Frontal cortex (tissue), 4 donors: ENCODE measurements around the gene MAP4K2. TPM values are rescaled to one million over a fixed set of nuclear protein-coding genes. Genes with fewer than 3 reads are reported as not detected.
A peak's percentile ranks its signal among the peaks of the same experiment; 100 is the strongest.

Source experiments
- DNase-seq, 2 donors: peaks; one replicate each; pipeline ENCODE4 v3.0.0; 2012; ENCODE audit warnings: low spot score in 2 of 2
- FAIRE-seq: peaks from 2 replicates; lab custom pipeline; 2012; peaks lifted over from hg19 to GRCh38; lab: Jason Lieb, UNC
- total RNA-seq: library from RNA; depleted of rRNA; stranded (reverse); fragments of >200 nt; gene quantifications from one replicate; pipeline ENCODE4 v1.2.3, GENCODE V29; 2014
- donor health status: control.
- donor health status: control.
- donor health status: control.

Gene MAP4K2
- total RNA-seq, 1 donor from 2014 or later, result 7.3 TPM

DNA sequence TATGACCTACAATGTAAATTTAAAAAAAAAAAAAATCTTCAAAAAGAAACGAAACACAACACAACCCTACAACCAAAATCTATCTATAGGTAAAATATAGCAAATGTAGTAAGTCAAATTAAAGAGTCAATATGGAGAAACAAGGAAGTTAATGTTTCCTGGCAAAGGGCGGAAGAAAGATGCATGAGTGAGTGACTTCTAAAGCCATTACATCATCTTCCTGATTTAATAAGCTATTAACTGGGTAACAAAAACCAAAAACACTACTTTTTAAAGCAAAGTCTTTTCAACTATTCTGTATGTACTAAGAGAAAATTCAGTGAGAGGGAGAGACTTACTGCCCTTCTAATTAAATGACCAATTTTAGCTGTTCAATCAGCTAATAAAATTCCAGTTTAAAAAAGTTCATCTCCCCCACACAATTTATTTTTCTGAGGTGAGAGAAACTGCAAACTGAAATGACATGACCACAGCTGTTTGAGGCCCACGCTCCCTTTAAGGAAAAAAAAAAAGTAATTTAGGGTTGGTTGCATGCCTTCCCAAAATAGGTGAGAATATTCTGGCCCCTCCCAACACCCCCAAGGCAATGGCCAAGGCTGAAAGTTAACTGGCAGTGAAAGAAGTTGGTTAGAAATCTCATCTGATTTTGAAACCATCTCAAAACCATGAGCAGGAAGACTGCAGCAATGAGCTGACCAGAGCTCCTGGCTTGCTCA lies 30.6 kb downstream of the MAP4K2 start:
- DNase-seq (no peak), FAIRE-seq (no peak)

DNA sequence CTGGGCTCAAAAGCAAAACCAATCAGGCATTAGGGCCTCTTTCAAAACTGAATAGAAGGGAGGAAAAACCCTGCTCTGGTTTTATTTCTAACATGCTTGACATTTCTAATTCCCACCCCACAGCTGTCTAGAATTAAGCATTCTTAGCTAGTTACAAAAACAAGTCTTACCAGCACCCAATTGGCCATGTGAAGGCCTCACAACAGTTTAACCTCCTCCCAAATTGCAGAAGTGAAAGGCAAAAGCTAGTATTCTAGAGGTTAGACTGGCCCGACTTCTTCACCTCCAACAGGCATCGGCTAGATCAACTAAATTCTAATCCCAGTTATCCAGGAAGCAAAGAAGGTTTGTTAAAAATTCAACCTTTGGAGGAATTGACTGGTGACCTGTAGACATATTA lies 31.2 kb downstream of the MAP4K2 start:
- DNase-seq (no peak), FAIRE-seq (no peak)

DNA sequence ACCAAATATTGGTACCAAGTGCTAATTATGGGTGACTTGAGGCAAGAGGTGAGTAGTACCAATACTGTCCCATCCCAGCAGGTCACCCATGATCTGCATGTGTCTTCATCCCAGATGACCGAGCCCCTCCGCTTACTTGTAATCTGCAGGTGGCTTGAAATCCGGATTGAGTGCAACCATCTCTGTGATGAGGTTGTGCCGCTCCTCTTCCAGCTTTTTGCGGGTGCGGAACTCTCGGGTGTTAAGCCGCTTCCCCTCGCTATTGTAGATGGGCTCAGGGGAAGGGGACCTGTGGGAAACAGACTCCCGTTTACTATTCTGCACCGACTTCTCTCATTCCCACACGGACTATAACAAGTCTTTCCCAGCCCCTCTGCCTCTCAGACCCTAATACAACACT lies 32.9 kb downstream of the MAP4K2 start:
- FAIRE-seq, result no peak
- DNase-seq, result no peak

DNA sequence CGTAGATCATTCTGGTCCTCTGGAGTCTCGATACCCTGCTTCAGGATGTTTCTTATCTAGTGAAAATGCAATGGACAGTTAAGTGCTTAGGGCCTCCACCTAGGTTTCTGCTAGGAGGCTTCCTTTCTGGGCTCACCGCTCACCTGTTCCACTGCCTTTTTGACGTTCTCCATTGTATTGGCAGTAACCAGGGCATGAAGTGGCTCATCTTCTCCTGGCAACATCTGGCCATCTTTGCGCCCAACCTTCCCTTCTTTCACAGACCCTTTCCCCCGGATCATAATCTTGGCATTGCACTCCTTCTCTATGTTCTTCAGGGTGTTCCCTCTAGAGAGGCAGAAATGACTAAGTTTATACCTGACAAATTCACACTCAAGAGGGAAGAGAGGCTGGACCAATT lies 33.7 kb downstream of the MAP4K2 start:
- FAIRE-seq, result no peak
- no peak for DNase-seq

DNA sequence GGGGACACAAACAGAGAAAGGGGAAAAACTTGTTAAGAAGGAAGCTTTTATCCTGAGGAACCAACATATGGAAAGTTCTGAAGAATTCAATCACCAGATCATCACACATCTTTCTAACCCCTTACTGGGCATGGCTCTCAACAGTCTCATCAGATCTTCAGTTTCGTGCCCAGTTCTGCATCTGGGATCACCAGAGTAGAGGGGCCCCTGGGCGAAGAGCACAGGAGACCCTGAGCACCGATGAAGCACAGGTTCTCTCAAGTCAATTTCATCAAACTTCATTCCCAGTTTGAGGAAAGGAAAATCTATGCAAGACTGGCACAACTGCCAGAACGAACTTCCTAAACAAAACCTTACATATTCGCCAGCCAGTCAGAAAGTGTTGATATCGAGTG lies 34.7 kb downstream of the MAP4K2 start:
- no peak for FAIRE-seq
- no peak for DNase-seq

DNA sequence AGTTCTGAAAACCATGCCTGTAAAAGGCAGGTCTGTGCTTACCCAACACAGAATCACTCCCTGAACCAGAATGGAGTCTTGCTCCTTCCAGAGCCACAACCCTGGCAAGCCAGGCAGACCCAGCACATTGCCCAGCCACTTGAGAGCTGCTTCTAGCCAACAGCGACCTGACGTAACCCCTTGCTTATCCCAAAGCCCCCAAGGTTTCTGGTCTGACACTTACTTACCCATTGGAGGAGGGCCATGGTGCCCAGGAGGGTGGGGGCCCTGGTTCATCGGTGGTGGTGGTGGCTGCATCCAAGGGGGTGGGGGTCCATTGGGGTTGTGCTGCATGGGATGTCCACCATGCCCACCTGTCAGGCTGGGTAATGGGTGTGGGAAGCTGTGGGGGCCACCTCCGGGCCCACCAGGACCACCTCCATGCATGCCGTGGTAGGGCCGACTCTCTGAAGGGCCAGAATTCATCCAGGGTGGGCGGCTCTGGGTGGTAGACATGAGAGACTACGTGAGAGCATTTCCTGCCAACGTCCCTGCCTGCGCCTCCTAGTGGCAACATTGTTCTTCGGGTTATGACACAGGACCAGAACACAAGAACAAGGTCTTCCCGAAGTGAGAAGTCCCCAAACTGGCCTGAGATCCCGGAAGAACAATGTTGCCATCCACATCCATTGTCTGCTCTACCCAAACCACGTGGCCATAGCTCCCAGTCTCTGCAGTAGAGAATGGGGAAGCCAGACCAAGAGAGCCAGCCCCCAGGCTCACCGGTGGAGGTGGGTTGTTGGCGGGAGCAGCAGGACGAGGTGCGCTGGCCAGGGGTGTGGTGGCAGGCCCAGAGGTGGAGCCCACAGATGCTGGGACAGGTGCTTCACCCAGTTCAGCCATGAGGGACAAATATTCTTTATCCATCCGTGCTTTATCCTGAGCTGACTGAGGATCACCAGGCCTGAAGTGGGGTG lies 35.4 kb downstream of the MAP4K2 start:
- DNase-seq, result no peak
- no peak for FAIRE-seq

DNA sequence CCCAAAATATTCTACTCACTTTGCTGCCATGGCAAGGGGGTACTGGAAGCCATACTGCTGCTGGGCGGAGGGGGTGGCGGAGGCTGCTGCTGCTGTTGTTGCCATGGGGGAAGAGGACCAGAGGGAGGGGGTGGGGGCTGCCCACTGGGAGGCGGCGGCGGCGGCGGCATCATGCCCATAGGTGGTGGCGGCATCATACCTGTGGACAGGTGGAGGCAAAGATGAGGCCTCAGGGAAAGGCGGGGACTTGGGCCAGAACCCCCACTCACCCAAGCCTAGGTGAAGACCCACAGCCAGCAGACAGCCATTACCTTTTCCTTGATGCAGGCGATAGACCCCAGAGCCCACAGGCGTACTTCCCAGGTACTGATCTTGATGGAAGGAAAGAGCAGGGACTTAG lies 36.1 kb downstream of the MAP4K2 start:
- no peak for FAIRE-seq
- no peak for DNase-seq

DNA sequence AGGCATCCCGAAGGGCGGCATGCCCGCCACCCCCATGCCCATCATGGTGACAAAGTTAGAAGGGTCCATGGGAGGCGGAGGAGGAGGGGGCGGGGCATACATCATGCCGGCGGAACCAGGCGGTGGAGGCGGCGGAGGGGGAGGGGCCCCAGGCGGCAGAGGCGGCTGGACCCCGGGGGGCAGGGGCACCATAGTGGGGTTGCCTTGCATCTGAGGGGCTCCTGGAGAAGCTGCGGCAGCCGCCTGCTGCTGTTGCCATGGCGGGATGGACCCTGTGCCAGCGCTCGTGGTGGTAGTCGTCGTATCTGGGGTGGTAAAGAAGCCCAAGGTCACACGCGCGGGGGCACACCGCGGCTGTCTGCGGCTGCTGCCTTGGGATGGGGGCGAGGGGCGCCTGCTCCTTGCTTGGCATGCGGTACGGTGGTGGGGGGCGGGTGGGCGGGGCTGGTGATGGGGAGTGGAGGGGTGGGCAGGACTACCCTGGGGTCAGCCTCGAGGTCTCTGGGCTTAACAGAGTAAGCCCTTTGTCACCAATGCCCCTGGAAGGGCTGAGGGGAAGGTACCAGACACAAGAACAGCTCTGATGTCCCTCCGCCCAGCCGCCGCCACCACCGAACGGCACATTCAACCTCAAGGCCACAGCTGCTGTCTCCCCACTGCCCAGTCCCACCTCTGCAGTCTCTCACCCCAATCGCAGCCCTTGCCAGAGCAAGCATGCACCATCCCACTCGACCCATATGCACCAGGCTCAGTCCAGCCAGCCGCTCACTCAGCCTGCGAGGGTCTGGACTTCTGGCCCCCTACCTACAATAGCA lies 37.0 kb downstream of the MAP4K2 start:
- no peak for FAIRE-seq
- DNase-seq, result no peak

DNA sequence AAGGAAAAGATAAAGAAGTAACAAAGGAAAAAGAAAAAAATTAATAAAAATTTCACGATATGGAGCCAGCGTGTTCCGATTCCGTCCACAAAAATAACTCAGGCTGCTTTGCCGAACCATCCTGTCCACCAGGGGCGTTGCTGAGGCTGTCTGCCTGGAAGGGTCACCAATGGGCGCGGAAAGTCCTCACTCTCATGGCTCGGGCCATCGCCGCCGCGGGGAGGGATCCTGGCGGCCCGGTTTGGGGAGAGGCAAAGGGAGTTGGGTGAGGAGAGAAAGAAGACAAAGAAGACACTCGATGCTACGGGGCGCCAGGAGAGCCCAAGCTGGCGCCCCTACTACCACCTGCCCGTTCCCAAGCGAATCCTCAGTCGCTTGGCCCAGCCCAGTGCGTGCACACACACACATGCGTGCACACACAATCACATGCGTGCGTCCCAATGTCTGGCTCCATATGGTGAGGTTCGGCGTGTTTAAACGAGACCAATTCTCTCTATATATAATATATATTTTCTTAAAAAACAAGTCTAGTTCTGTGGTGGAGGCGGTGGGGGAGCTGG lies 37.6 kb downstream of the MAP4K2 start:
- DNase-seq, result no peak
- FAIRE-seq, result no peak

DNA sequence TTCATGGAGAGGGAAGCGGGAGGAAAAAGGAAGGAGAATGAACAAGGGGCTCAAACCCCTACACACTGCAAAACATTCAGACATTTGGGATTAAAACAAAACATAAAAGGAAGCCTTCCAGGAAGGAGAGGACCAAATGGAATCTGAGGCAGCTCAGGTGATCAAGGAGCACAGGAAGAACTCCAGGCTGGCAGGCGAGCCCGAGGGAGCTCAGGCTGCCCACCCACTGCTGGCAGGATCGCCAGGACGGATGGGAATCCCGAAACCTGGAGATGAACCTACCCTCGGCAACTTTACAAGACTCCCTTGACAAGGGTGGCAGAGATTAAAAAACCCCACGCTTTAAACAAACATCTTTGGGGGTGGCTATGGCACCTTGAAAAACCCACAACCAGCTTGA lies 38.3 kb downstream of the MAP4K2 start:
- DNase-seq, result no peak
- FAIRE-seq, result no peak

DNA sequence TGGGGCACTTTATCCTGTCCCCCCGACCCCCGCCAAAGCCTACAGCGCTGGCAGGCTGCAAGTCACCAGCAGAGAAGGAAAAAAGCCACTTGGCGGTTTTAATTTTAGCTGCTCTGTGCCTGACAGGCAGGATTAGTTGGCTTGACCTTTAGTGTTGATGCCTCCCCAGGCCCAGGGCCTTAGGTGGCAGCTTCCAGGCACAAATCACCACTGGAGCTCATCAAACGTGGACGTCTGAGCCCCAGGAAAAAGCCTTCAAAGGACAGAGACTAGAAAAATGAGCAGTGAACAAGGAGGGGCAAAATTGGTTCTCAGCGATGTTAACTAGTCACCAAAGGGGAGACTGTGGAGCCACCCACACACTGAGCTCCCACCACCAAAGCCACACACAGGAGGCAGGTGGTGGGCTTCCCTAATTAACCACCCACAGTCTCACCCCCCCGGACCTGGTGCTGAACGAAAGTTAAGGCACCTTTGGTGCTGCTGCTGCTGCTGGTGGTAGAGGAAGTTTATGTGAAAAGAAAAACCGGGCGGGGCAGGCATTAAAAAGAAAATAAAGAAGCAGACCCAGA lies 38.9 kb downstream of the MAP4K2 start:
- DNase-seq (no peak), FAIRE-seq (no peak)

DNA sequence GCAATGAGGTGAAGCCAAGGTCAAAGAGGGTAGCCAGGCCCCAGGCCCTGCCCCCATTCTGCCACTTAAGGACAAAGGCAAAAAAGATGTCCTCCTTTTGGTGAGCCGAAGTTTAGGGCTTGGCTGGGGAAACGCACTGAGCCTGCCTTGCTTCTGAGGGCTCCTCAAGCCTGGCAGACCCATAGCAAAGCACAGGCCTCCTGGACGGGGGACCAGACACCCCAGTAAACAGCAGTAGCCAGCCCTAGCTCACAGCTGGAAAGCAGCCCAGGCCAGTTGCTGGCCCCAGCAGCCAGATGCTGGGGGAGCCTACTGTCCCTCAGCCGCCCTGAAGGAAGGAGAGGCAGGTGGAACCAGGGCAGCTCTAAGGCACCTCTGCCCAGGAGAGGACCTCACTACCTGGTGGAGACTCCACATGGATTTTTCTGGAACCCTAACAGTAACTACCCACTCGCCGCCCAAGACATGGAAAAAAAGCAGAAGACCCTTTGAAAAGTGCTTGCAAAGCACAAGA lies 39.4 kb downstream of the MAP4K2 start:
- FAIRE-seq (no peak), DNase-seq (no peak)

DNA sequence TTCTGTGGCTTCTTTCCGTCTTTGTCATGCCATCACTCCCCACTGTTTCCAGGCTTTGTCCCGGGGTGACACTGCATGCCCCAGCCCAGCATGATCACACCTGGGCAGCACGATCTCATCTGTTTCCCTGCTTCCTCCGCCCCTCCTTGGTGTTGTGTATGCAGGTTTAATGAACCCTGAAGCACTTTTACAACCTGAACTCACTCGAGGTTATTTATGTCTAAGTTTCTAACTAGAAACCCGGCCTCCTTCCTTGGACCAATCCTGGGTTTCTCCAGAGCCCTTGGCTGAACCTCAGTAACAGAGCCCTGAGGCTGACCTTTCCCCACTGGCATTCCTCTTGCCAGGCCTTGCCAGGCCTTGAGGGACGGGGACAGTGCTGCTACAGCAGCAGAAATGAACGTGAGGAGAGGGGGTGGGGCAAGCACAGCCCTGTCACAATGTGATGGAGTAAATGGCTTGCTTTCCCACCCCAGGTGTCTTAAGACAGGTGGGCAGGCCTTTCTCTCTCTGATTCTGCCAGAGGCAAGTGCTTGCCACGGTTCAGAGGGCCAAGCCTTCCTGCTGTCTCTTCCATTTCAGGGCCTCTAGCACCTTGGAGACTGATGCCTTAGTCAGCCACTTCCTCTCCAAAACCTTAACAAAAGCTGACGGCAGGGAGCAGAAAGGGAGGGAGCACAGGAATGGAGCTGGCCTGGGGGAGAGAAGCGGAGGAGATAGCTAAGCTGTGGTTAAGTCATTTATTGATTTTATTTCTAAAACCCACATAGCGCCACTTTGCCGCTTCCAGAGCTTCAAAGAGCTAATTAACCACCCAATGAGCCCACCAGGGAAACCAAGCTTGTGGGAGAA lies 40.1 kb downstream of the MAP4K2 start:
- DNase-seq (no peak), FAIRE-seq (no peak)

DNA sequence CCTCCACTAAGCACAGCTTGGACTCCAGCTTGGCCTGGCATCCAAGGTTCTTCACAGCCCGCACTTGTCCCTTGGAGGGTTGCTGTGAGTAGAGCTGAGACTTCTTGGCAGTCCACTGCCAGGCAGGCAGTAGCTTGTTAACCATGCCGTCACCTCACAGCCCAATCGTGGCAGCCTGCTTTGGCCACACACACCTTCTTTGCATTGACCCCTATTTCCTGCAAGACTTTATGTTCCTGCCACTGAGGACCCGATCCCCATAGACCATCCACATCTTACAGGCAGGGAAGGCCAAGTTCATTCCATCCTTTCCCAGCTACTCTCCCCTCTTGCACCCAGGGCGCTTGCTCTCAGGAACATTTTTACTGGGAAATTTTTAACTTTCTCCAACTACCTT lies 40.7 kb downstream of the MAP4K2 start:
- DNase-seq (no peak), FAIRE-seq (no peak)

DNA sequence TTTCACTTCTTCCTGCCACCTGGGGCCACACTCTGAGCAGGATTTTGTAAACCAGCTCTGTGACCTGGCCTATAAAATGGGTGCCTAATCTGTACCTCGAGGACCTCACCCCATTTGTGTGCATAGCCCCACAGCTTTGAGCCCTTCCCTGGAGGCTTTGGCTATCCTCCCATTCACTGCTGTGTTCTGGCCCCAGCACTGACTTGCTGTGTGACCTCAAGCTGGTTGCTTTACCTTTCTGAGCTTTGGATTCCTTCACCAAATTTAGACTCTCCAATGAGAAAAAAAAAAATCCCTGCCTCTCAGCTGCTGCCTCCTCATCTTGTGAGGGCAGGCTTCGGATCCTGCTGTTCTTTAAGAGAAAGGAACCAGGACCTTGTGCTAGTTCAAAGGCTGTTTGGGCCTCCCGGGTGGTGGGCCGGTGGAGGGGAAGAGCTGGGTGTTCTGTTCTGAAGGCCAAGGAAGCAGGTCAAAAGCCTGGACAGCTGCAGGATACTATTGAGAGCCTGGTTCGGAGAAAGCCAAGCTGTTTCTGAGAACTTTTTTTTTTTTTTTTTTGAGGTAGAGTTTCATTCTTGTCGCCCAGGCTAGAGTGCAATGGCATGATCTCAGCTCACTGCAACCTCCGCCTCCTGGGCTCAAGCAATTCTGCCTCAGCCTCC lies 42.1 kb downstream of the MAP4K2 start:
- no peak for DNase-seq

DNA sequence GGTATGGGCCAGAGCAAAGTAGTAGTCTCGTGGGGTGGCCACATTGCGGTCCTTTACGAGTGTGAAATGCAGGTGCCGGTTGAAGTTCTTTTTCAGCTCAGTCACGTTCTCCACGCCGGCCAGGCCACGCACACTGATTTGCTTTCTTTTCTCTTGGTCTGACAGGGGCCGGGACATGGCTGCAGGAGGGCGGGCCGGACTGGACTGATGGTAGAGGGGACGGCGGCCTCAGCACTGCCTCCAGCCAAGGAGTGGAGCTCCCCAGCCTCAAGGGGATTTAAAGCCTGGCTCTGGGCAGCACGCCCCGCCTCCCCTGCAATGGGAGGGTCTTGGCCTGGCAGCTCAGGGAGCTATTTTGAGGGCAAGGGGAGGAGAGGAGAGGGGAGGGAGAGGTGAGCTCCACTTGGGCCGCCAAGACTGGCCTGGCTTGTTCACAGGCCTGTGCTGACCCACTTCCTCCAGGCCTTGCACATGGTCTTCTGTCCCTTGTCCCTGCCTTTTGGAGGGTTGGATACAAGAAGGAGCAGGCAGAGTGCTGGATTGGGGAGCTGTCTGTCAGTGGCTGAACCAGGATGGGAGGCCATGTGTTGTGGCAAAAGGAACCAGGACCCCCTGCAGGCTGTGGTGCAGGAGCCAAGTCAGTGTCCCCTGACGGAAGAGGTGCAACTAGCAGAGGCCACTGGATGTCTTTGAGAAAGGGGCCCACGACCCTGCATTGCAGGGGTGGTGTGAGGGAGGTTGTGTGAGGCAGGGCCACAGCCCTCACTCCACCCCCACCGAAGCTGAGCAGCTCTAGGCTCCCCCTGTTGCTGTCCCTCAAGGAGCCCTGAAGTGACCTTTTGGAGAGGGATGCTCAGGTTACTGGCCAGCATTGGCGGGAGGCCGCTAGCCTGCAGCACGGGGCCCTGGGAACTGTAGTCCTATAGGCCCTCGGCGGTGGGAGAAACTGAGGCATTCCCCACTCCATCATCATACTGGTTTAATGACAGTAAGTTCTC lies 43.0 kb downstream of the MAP4K2 start, which contains the start of gene PYGM:
PYGM (minus strand) TSS at position 253 of the 998 bp plus-strand sequence; CDS start at position 177, 76 bp downstream.
- FAIRE-seq (no peak), DNase-seq (peak; percentile 60 to 72)

More for the DNA sequence above, 42.1 kb downstream of the MAP4K2 start:
- FAIRE-seq, result no peak
